OCI-LY3 (cell line): Measurements from ENCODE around the gene FRS3.

ENCODE experiments used
- H2AFZ ChIP-seq: fragments of 200-600, 300-600 bp; shearing (Covaris generic); 2 replicates; pipeline ENCODE4 v1.6.0; 2014; ENCODE audit warnings: antibody characterized with exemption, low read depth, low read length
- H3K27ac ChIP-seq: fragments of 200-600, 300-600 bp; sonication (generic); 2 replicates; pipeline ENCODE4 v1.5.1; 2014; ENCODE audit warnings: mild to moderate bottlenecking, low read length, moderate library complexity, mixed read lengths
- H3K27me3 ChIP-seq: fragments of 200-600, 300-600 bp; sonication (generic); 2 replicates; pipeline ENCODE4 v1.6.1; 2014; ENCODE audit warnings: low read depth, low read length, mixed read lengths
- H3K36me3 ChIP-seq: fragments of 200-600, 300-600 bp; sonication (generic); replicated peaks from 2 replicates; pipeline ENCODE3; 2014; ENCODE audit warnings: low read depth, low read length, mixed read lengths
- H3K4me1 ChIP-seq: fragments of 300-600, 200-600 bp; sonication (generic); 2 replicates; pipeline ENCODE4 v1.6.1; 2014; ENCODE audit warnings: low read length, mixed read lengths
- H3K4me2 ChIP-seq: fragments of 200-600, 300-600 bp; sonication (generic); 2 replicates; pipeline ENCODE4 v1.6.1; 2014; ENCODE audit warnings: low read length, mixed read lengths
- H3K4me3 ChIP-seq: fragments of 300-600, 200-600 bp; sonication (generic); 2 replicates; pipeline ENCODE4 v1.5.1; 2014; ENCODE audit warnings: antibody characterized with exemption, mild to moderate bottlenecking, low read length, moderate library complexity
- H3K79me2 ChIP-seq: fragments of 300-600, 200-600 bp; shearing (Covaris generic); 2 replicates; pipeline ENCODE4 v1.6.1; 2014; ENCODE audit warnings: mild to moderate bottlenecking, low read length, mixed read lengths
- H3K9ac ChIP-seq: fragments of 300-600, 200-600 bp; shearing (Covaris generic); 2 replicates; pipeline ENCODE4 v1.6.0; 2014; ENCODE audit warnings: mild to moderate bottlenecking, low read length, moderate library complexity
- H3K9me3 ChIP-seq: fragments of 200-600, 300-600 bp; shearing (Covaris generic); 2 replicates; pipeline ENCODE4 v1.6.1; 2014; ENCODE audit warnings: low read length, mixed read lengths; ENCODE audit not compliant: insufficient read depth
- H4K20me1 ChIP-seq: fragments of 200-600, 300-600 bp; sonication (generic); 2 replicates; pipeline ENCODE4 v1.6.1; 2016; ENCODE audit warnings: low read length, mixed read lengths; ENCODE audit not compliant: insufficient read depth
- EZH2phosphoT487 ChIP-seq: fragments of 200-600 bp; shearing (Covaris generic); IDR thresholded peaks from 2 replicates; pipeline ENCODE4 v1.6.1; 2018; ENCODE audit warnings: antibody characterized with exemption, mixed run types, low read depth
- TF ChIP-seq, protein P1 (sequence below): fragments of 200-600, 300-600 bp; sonication (generic); IDR thresholded peaks from 2 replicates; pipeline ENCODE4 v1.5.1; 2014; ENCODE audit warnings: antibody characterized with exemption, low read length, low read depth

Gene FRS3

DNA sequence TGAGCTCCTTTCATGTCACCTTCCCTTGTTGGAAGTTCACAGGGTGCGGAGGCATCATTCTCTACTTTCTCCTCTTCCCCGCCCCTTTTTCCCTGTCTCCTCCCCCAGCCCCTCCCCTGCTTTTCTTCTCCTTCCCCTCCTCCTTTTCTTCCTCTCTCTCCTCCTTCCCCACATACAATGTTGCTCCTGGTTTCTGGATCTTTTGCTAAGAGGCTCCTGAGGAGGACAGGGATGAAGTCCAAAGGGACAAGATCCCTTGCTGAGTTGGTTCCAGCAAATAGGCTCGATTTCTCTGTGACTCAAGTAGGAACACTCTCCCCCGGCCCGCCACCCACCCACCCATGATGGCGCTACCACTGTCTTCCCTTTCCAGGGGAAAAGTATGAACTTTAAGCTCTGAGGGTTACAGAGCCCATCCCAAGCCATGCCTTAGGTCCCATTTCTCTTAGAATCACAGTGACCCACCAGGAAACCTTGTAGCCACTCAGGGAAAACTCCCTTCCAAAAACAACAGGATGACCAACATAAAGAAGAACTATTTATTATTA is 43.4 kb downstream of the FRS3 start:
- Histone ChIP-seq H3K9me3 (no peaks in the 10 kb centered on the region), H3K79me2 (peaks cover 26% of the 10 kb centered on the region), H4K20me1 (0 out of 2 replicates have a peak, but pooled peaks cover 2% of the 10 kb centered on the region), H3K27ac (no peak overlapping the region), H2AFZ (no peak overlapping the region), H3K4me2 (peak overlapping the region; percentile 99), H3K4me3 (peak overlapping the region; percentile 74), H3K9ac (no peak overlapping the region), H3K27me3 (0 out of 2 replicates have a peak, but pooled peaks cover 4% of the 10 kb centered on the region), H3K36me3 (peaks cover 16% of the 10 kb centered on the region), H3K4me1 (peaks cover 18% of the 10 kb centered on the region)
- TF ChIP-seq, protein P1, sequence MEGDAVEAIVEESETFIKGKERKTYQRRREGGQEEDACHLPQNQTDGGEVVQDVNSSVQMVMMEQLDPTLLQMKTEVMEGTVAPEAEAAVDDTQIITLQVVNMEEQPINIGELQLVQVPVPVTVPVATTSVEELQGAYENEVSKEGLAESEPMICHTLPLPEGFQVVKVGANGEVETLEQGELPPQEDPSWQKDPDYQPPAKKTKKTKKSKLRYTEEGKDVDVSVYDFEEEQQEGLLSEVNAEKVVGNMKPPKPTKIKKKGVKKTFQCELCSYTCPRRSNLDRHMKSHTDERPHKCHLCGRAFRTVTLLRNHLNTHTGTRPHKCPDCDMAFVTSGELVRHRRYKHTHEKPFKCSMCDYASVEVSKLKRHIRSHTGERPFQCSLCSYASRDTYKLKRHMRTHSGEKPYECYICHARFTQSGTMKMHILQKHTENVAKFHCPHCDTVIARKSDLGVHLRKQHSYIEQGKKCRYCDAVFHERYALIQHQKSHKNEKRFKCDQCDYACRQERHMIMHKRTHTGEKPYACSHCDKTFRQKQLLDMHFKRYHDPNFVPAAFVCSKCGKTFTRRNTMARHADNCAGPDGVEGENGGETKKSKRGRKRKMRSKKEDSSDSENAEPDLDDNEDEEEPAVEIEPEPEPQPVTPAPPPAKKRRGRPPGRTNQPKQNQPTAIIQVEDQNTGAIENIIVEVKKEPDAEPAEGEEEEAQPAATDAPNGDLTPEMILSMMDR = no peak
- TF ChIP-seq EZH2phosphoT487 = no peak

DNA sequence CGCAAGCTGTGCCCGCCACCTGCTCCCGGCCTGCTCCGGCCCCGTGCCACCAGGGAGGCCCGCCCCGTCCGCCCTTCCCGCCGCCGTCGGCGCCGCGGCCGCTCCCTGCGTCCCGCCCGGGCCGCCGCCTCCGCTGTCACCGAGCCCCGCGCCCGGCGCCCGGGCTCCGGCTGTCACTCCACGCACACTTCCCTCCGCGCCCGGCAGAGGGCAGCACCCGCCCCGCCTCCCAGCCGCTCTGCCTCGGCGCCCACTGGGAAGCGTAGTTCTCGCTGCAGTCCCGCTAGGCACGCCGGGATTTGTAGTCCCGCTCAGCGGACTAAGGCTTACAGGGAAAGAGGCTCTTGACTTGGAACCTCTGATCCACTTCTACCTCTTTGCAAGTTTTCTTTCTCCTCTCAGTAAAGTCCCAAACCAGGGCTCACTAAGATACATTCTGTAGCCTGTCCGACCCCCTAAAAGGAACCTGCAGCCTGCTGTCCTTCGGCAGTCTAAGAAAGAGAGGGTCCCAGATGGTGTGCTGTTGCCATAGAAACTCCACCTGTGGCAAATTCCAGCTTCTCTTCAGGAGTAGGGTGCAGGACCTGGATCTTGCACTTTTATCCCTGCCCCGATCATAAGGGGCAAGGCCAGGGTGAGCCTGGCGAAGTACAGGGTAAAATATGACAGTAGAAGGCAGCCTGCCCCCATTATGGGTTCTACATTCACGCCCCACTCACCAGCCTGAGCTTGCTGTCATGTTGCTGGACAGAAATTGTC is 44.1 kb downstream of the FRS3 start, which contains the start of gene TFEB:
TSS of gene TFEB (minus strand) at position 182 of the 759 bp plus-strand sequence. CDS start 44,395 bp downstream, outside the sequence.
- peaks cover 23% of the 10 kb centered on the region for H3K36me3 ChIP-seq
- H3K4me2 ChIP-seq = peak within 1 kb of the TSS; percentile 99
- H3K9ac ChIP-seq = peak within 1 kb of the TSS; percentile 99
- peaks cover 8% of the 10 kb centered on the region for H4K20me1 ChIP-seq
- no peaks in the 10 kb centered on the region for H3K9me3 ChIP-seq
- peaks cover 24% of the 10 kb centered on the region for H3K4me1 ChIP-seq
- H3K79me2 ChIP-seq = peaks cover 33% of the 10 kb centered on the region
- peak within 1 kb of the TSS; percentile 84; the same call in 1 of the 2 replicates for H2AFZ ChIP-seq
- peak within 1 kb of the TSS; percentile 96 for H3K27ac ChIP-seq
- no peak for TF ChIP-seq EZH2phosphoT487
- TF ChIP-seq, protein P1 = peak; percentile 78
- 0 out of 2 replicates have a peak, but pooled peaks cover 4% of the 10 kb centered on the region for H3K27me3 ChIP-seq
- peak within 1 kb of the TSS; percentile 86 for H3K4me3 ChIP-seq

- Histone ChIP-seq H4K20me1 (peaks cover 16% of the 10 kb centered on the region), H3K4me3 (peak overlapping the region; percentile 86), H3K36me3 (peaks cover 29% of the 10 kb centered on the region), H3K4me2 (peak overlapping the region; percentile 65), H3K79me2 (peaks cover 41% of the 10 kb centered on the region), H3K9ac (peak overlapping the region; percentile 99), H2AFZ (no peak overlapping the region), H3K4me1 (peaks cover 32% of the 10 kb centered on the region), H3K27ac (peak overlapping the region; percentile 96), H3K27me3 (no peaks in the 10 kb centered on the region), H3K9me3 (no peaks in the 10 kb centered on the region)
- TF ChIP-seq, protein P1 = no peak
- TF ChIP-seq EZH2phosphoT487 = no peak
Measured at GRCh38 chr6:41734666-41735426, 44.9 kb downstream of the FRS3 start.
